Stromal cell of bone marrow (primary cell): Measurements from ENCODE around the gene PHOSPHO1.
"Not testable (repeated sequence)": the region's sequence is repeated elsewhere in the genome, so short reads cannot be mapped to it uniquely, and the experiment has no call there.

ENCODE experiments used
- DNase-seq: peaks from one replicate; pipeline ENCODE4 v3.0.0-alpha.2; 2012; ENCODE audit warnings: low read depth

The PHOSPHO1 gene

GRCh38 chr17:49191917-49192741 lies 38.5 kb downstream of the PHOSPHO1 start:
- peak; percentile 62 for DNase-seq

GRCh38 chr17:49191409-49191916 lies 39.1 kb downstream of the PHOSPHO1 start:
- DNase-seq: no peak

- no peak for DNase-seq
Measured at GRCh38 chr17:49190932-49191331, 39.7 kb downstream of the PHOSPHO1 start.

- DNase-seq: no peak
Measured at GRCh38 chr17:49187301-49187700, 43.3 kb downstream of the PHOSPHO1 start.

GRCh38 chr17:49185381-49185780 lies 45.2 kb downstream of the PHOSPHO1 start:
- DNase-seq: not testable (repeated sequence)

- DNase-seq: not testable (repeated sequence)
Measured at GRCh38 chr17:49184522-49184921, 46.1 kb downstream of the PHOSPHO1 start.

GRCh38 chr17:49183801-49184200 lies 46.8 kb downstream of the PHOSPHO1 start:
- DNase-seq: no peak

- DNase-seq: no peak
Measured at GRCh38 chr17:49183341-49183740, 47.2 kb downstream of the PHOSPHO1 start.

GRCh38 chr17:49180998-49181635 lies 49.5 kb downstream of the PHOSPHO1 start:
- no peak for DNase-seq

- no peak for DNase-seq
Measured at GRCh38 chr17:49180303-49180702, 50.3 kb downstream of the PHOSPHO1 start.

- DNase-seq: not testable (repeated sequence)
Measured at GRCh38 chr17:49175978-49176377, 54.6 kb downstream of the PHOSPHO1 start.
